CD8-positive, alpha-beta memory T cell (primary cell): ENCODE data around the gene FOSL2. TPM values are rescaled to one million over a fixed set of nuclear protein-coding genes. Genes with fewer than 3 reads are reported as not detected.

Experiments
- CTCF ChIA-PET: fragments of 350-600 bp; sonication (Branson Sonifier 250); formaldehyde crosslinking; loops from one replicate; lab custom pipeline; 2021; ENCODE audit warnings: antibody characterized with exemption; lab: Charles Lee
- POLR2A ChIA-PET: fragments of 350-600 bp; sonication (Branson Sonifier 250); formaldehyde crosslinking; loops from one replicate; lab custom pipeline; 2021; ENCODE audit warnings: antibody characterized with exemption; lab: Charles Lee
- DNase-seq, 5 donors: peaks; one replicate each; pipeline versions ENCODE4 v3.0.0 to v3.0.0-alpha.2; 2020 to 2022; ENCODE audit warnings: mixed read lengths in 1 of 5
- H3K27ac ChIP-seq: one replicate; pipeline ENCODE4 v1.7.0; 2013; ENCODE audit warnings: low read depth, mild to moderate bottlenecking, low read length, moderate library complexity
- H3K27me3 ChIP-seq: 2 replicates; pipeline ENCODE4 v1.7.0; 2013; ENCODE audit warnings: low read length, mild to moderate bottlenecking; ENCODE audit not compliant: insufficient read depth, poor library complexity, severe bottlenecking
- H3K36me3 ChIP-seq: 2 replicates; pipeline ENCODE4 v1.7.0; 2013; ENCODE audit warnings: mild to moderate bottlenecking, low read length, moderate library complexity; ENCODE audit not compliant: insufficient read depth
- H3K4me1 ChIP-seq: 2 replicates; pipeline ENCODE4 v1.7.0; 2013; ENCODE audit warnings: mild to moderate bottlenecking, low read length, moderate library complexity; ENCODE audit not compliant: insufficient read depth
- H3K4me3 ChIP-seq: 2 replicates; pipeline ENCODE4 v1.7.0; 2013; ENCODE audit warnings: mild to moderate bottlenecking, low read length
- H3K9me3 ChIP-seq: 2 replicates; pipeline ENCODE4 v1.7.0; 2013; ENCODE audit warnings: mild to moderate bottlenecking, low read length
- H3K27ac Mint-ChIP-seq, 8 donors: one replicate each; pipeline ENCODE4 v1.8.0; 2020 to 2021; ENCODE audit warnings: mixed read lengths in 8 of 8, mild to moderate bottlenecking in 6 of 8, inconsistent platforms in 3 of 8, moderate library complexity in 3 of 8
- H3K27me3 Mint-ChIP-seq, 2 donors: one replicate each; pipeline ENCODE4 v1.8.0; 2020 to 2021; ENCODE audit warnings: mixed read lengths in 2 of 2, mild to moderate bottlenecking in 1 of 2, moderate library complexity in 1 of 2
- H3K36me3 Mint-ChIP-seq, 3 donors: one replicate each; pipeline ENCODE4 v1.8.0; 2020 to 2021; ENCODE audit warnings: mixed read lengths in 3 of 3, inconsistent platforms in 1 of 3, mild to moderate bottlenecking in 1 of 3
- H3K4me1 Mint-ChIP-seq, 3 donors: one replicate each; pipeline ENCODE4 v1.8.0; 2020 to 2021; ENCODE audit warnings: mixed read lengths in 3 of 3, inconsistent platforms in 1 of 3, mild to moderate bottlenecking in 1 of 3
- H3K4me3 Mint-ChIP-seq, 7 donors: one replicate each; pipeline ENCODE4 v1.8.0; 2020 to 2021; ENCODE audit warnings: mixed read lengths in 7 of 7, mild to moderate bottlenecking in 6 of 7, moderate library complexity in 4 of 7, inconsistent platforms in 2 of 7
- H3K9me3 Mint-ChIP-seq, 5 donors: one replicate each; pipeline ENCODE4 v1.8.0; 2020 to 2022; ENCODE audit warnings: mixed read lengths in 5 of 5, mild to moderate bottlenecking in 3 of 5, moderate library complexity in 2 of 5, inconsistent platforms in 1 of 5
- polyA plus RNA-seq: library from polyadenylated mRNA; unstranded; fragments of 300-500 nt; fragmentation: Illumina TruSeq; gene quantifications from one replicate; pipeline ENCODE4 v1.2.3, GENCODE V29; 2021
- total RNA-seq, 2 experiments: library from RNA; stranded (reverse); gene quantifications; one replicate each; pipeline ENCODE4 v1.2.3, GENCODE V29; 2021

The FOSL2 gene
- total RNA-seq, result 10 to 100 TPM; 46.2 to 47.3 TPM
- polyA plus RNA-seq, result 14.1 TPM

DNA sequence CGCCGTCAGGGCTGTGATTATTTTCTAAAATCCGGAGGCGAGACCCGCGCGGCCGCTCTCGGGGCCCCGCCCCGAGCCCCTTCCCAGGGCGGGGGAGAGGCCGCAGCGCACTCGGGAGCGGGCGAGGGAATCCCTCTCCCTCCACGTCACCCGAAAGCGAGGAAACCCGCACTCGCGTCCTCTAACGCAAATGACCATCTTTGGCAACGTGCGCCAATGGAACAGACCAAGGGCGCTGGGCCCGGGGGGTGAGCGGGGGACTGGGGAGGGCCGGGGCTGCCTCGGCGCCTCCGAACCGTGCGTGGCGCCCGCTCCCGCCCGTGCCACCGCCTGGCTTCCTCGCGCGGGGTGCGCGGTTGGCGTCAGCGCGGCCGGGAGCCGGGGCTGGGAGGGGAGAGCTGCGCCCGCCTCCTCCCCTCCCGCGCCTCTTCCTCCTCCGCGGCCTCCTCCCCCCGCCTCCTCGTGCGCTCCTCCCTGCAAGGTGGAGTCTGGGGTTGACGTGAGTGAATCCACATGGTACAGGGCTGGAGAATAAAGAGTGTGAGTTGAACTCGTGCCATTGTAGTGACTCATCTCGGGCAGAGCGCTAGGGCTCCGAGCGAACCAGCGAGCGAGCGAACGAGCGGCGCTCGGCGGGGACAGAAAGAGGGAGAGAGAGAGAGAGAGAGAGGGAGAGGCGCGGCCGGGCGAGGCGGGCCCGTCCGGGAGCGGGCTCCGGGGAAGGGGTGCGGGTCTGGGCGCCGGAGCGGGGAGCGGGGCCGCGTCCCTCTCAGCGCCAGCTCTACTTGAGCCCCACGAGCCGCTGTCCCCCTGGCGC, at the start of gene FOSL2:
Gene FOSL2 (plus strand): TSS at position 562 of the 817 bp plus-strand sequence. CDS start 863 bp downstream, outside the sequence.
- H3K27me3 ChIP-seq, result no peaks in the 10 kb centered on the region
- H3K27ac ChIP-seq, result peak within 1 kb of the TSS; percentile 89
- H3K36me3 ChIP-seq, result no peaks in the 10 kb centered on the region
- peak within 1 kb of the TSS in 5 of 7 donors; percentile 78 to 96 (median 92) for H3K4me3 Mint-ChIP-seq
- H3K4me1 ChIP-seq, result peaks cover 30% of the 10 kb centered on the region
- peaks cover 0 to 3% (median 2%) of the 10 kb centered on the region in 5 donors for H3K9me3 Mint-ChIP-seq
- peak within 1 kb of the TSS; percentile 97 to 100 (median 98) for H3K27ac Mint-ChIP-seq
- POLR2A ChIA-PET, result interaction anchor here (0.9 to 3.1 kb wide), 8 partner anchors 10 to 620 kb away, joined by 3 to 21 read pairs (median 4); no protein-coding TSS in a partner anchor
- CTCF ChIA-PET, result interaction anchor here (0.9 to 1.6 kb wide), 9 partner anchors 9 to 222 kb away, joined by 3 to 8 read pairs (median 4); no protein-coding TSS in a partner anchor
- H3K9me3 ChIP-seq, result no peaks in the 10 kb centered on the region
- peak; percentile 90 to 98 (median 95) for DNase-seq
- H3K4me3 ChIP-seq, result peak within 1 kb of the TSS; percentile 75
- H3K4me1 Mint-ChIP-seq, result peaks cover 21 to 28% (median 28%) of the 10 kb centered on the region in 3 donors
- H3K36me3 Mint-ChIP-seq, result peaks cover 0 to 17% (median 0%) of the 10 kb centered on the region in 3 donors
- peaks cover 0 to 6% of the 10 kb centered on the region in 2 donors for H3K27me3 Mint-ChIP-seq

- Mint-ChIP-seq H3K4me3 (no peak overlapping the region), H3K27ac (peak overlapping the region in 7 of 8 donors; percentile 59 to 83 (median 70)), H3K27me3 (no peaks in the 10 kb centered on the region), H3K36me3 (peaks cover 0 to 7% (median 3%) of the 10 kb centered on the region in 3 donors), H3K4me1 (peaks cover 13 to 23% (median 15%) of the 10 kb centered on the region in 3 donors), H3K9me3 (no peaks in the 10 kb centered on the region)
- Histone ChIP-seq H3K9me3 (no peaks in the 10 kb centered on the region), H3K36me3 (no peaks in the 10 kb centered on the region), H3K4me3 (no peak overlapping the region), H3K27me3 (no peaks in the 10 kb centered on the region), H3K4me1 (peaks cover 17% of the 10 kb centered on the region), H3K27ac (no peak overlapping the region)
- CTCF ChIA-PET, result no interaction called here
- POLR2A ChIA-PET, result interaction anchor here (0.6 kb wide), 1 partner anchor 29 kb away, joined by 3 read pairs; no protein-coding TSS in a partner anchor
- DNase-seq, result no peak
Measured at GRCh38 chr2:28343184-28343942, 49.3 kb upstream of the FOSL2 start.

DNA sequence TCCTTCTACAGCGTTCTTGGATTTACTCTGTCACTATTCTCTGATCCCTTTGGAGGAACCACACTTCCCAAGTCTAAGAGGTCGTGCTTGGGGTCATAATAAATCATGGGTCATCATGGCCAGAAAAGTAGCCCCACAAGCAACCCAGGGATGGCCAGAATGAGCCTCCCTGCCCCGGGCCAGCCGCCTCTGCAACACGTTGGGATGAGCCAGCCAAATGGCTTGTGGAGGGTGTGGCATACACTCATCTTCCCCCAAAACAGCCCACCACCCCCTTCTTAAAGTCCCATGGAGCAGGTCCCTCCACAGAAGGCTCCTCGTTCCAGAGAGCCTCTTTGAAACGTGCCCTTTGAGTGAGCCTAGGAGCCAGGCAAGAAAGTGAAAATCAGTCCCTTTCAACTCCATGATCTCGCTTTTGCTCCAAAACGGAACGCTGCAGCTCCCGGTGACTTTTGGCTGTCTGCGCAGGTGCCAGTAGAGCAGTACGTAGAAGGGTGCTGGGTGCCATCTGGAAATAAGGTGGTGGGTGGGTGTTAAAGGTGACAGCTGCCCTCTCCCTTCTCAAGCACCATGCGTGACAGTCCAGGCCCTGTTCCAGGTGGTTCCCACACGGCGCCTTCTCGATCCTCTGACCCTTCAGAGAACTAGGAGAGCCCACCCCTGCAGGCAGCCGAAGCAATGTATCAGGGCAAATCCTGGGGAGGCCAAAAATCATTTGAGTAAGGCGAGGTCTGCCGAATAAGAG, 48.5 kb upstream of the FOSL2 start:
- no peak overlapping the region for H3K4me3 Mint-ChIP-seq
- no peak overlapping the region for H3K4me3 ChIP-seq
- H3K9me3 Mint-ChIP-seq, result no peaks in the 10 kb centered on the region
- H3K27me3 Mint-ChIP-seq, result no peaks in the 10 kb centered on the region
- CTCF ChIA-PET, result no interaction called here
- peaks cover 21 to 31% (median 22%) of the 10 kb centered on the region in 3 donors for H3K4me1 Mint-ChIP-seq
- H3K4me1 ChIP-seq, result peaks cover 25% of the 10 kb centered on the region
- H3K27ac Mint-ChIP-seq, result peak overlapping the region in 3 of 8 donors; percentile 36 to 84 (median 70)
- H3K27me3 ChIP-seq, result no peaks in the 10 kb centered on the region
- POLR2A ChIA-PET, result no interaction called here
- no peaks in the 10 kb centered on the region for H3K9me3 ChIP-seq
- peak in 1 of 5 donors; percentile 27 for DNase-seq
- no peak overlapping the region for H3K27ac ChIP-seq
- no peaks in the 10 kb centered on the region for H3K36me3 ChIP-seq
- peaks cover 0 to 2% (median 2%) of the 10 kb centered on the region in 3 donors for H3K36me3 Mint-ChIP-seq

- H3K27me3 ChIP-seq, result no peaks in the 10 kb centered on the region
- H3K27ac ChIP-seq, result no peak overlapping the region
- Mint-ChIP-seq H3K9me3 (no peaks in the 10 kb centered on the region), H3K27me3 (no peaks in the 10 kb centered on the region), H3K27ac (peak overlapping the region in 3 of 8 donors; percentile 36 to 61 (median 40)), H3K4me1 (peaks cover 23 to 36% (median 24%) of the 10 kb centered on the region in 3 donors), H3K36me3 (no peaks in the 10 kb centered on the region), H3K4me3 (no peak overlapping the region)
- CTCF ChIA-PET, result no interaction called here
- H3K36me3 ChIP-seq, result no peaks in the 10 kb centered on the region
- no peaks in the 10 kb centered on the region for H3K9me3 ChIP-seq
- POLR2A ChIA-PET, result no interaction called here
- no peak overlapping the region for H3K4me3 ChIP-seq
- H3K4me1 ChIP-seq, result peaks cover 31% of the 10 kb centered on the region
- DNase-seq, result peak in 1 of 5 donors; percentile 45
Measured at GRCh38 chr2:28344756-28345373, 47.8 kb upstream of the FOSL2 start.

DNA sequence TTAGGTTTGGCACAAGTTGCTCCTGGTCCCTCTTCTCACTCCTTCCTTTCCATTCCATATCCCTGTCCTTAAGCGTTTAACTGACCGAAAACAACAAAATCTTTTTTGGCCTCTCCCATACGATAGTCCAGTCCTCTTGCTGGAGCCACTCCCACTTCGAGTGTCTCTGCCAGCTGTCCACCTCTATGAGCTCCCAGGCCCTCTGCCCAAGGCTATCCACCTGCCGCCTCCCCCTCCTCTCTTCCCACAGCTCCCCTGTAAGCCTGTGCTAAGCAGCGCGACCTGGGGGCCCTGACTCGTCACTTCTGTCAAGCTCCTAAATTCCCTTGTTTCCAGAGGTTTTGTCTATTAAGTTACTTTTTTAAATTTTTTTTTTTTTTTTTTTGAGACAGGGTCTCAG, 47.0 kb upstream of the FOSL2 start:
- no peak for DNase-seq
- Mint-ChIP-seq H3K27me3 (no peaks in the 10 kb centered on the region), H3K9me3 (no peaks in the 10 kb centered on the region), H3K4me1 (peaks cover 23 to 39% (median 24%) of the 10 kb centered on the region in 3 donors), H3K27ac (peak overlapping the region in 5 of 8 donors; percentile 29 to 82 (median 61)), H3K4me3 (no peak overlapping the region), H3K36me3 (no peaks in the 10 kb centered on the region)
- ChIA-PET CTCF (interaction anchor here (0.8 kb wide), 1 partner anchor 11 kb away, joined by 4 read pairs; no protein-coding TSS in a partner anchor), POLR2A (no interaction called here)
- Histone ChIP-seq H3K27ac (no peak overlapping the region), H3K27me3 (no peaks in the 10 kb centered on the region), H3K36me3 (no peaks in the 10 kb centered on the region), H3K4me1 (peaks cover 31% of the 10 kb centered on the region), H3K9me3 (no peaks in the 10 kb centered on the region), H3K4me3 (no peak overlapping the region)

DNA sequence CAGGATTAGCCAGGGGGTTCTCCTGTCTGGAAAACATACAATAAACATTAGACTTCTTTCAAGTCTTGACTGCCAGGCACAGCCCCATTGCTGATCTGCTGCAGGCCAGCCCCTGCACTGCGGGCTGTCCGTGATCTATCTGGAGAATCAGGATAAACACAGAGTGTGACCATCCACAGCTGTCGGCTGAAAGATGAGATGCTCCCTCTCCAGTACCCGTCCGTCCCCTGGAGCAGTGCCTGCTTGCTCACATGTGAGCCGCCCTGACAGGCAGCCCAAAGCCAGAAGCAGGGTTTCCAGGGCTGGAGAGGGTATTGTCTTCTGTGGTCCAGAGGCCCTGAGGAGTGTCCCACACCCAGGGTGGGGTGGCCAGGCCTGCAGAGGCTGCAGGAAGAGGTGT, 46.1 kb upstream of the FOSL2 start:
- Histone ChIP-seq H3K4me3 (no peak overlapping the region), H3K27me3 (no peaks in the 10 kb centered on the region), H3K36me3 (no peaks in the 10 kb centered on the region), H3K27ac (no peak overlapping the region), H3K4me1 (peaks cover 31% of the 10 kb centered on the region), H3K9me3 (no peaks in the 10 kb centered on the region)
- DNase-seq, result peak in 1 of 5 donors; percentile 42
- H3K36me3 Mint-ChIP-seq, result no peaks in the 10 kb centered on the region
- H3K27ac Mint-ChIP-seq, result peak overlapping the region in 6 of 8 donors; percentile 72 to 96 (median 92)
- no peak overlapping the region for H3K4me3 Mint-ChIP-seq
- no peaks in the 10 kb centered on the region for H3K9me3 Mint-ChIP-seq
- peaks cover 25 to 40% (median 26%) of the 10 kb centered on the region in 3 donors for H3K4me1 Mint-ChIP-seq
- H3K27me3 Mint-ChIP-seq, result no peaks in the 10 kb centered on the region
- ChIA-PET CTCF (no interaction called here), POLR2A (no interaction called here)

DNA sequence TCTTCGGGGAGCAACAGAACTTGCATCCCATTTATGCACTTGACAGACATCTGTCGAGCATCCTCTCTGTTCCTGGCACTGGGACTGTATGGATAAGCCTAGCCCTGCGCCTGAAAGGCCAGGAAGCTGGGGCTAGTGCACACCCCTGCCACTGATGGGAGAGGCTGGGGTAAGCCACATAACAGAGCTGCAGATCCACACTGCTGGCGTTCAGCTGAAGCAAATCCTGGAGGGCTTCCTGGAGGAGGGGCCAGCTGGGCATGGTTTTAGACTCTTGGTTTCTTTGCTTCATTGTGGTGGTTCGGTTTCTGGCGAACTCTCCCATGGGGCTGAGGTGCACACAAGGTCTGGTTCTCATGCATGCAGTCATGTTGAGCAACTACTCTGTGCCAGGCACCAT, 45.5 kb upstream of the FOSL2 start:
- ChIA-PET POLR2A (interaction anchor here (0.5 kb wide), 1 partner anchor 701 kb away, joined by 4 read pairs; no protein-coding TSS in a partner anchor), CTCF (interaction anchor here (1.0 kb wide), 1 partner anchor 43 kb away, joined by 3 read pairs; no protein-coding TSS in a partner anchor)
- peak in 1 of 5 donors; percentile 32 for DNase-seq
- Mint-ChIP-seq H3K27me3 (no peaks in the 10 kb centered on the region), H3K9me3 (no peaks in the 10 kb centered on the region), H3K4me3 (peak overlapping the region in 4 of 7 donors; percentile 28 to 63 (median 55)), H3K4me1 (peaks cover 27 to 43% (median 29%) of the 10 kb centered on the region in 3 donors), H3K36me3 (no peaks in the 10 kb centered on the region), H3K27ac (peak overlapping the region; percentile 62 to 96 (median 94))
- H3K9me3 ChIP-seq, result no peaks in the 10 kb centered on the region
- H3K36me3 ChIP-seq, result no peaks in the 10 kb centered on the region
- no peak overlapping the region for H3K4me3 ChIP-seq
- no peaks in the 10 kb centered on the region for H3K27me3 ChIP-seq
- peaks cover 31% of the 10 kb centered on the region for H3K4me1 ChIP-seq
- no peak overlapping the region for H3K27ac ChIP-seq
